HEK293 (cell line): ENCODE measurements around the gene PIF1.

Experiments used
- CTCF ChIA-PET: fragments of 350-600 bp; formaldehyde crosslinking; extraction: SDS; loops from one replicate; lab custom pipeline; 2021; ENCODE audit warnings: antibody characterized with exemption; lab: Yijun Ruan, JAX
- POLR2A ChIA-PET: fragments of 300-600 bp; formaldehyde crosslinking; extraction: SDS; loops from one replicate; lab custom pipeline; 2020; ENCODE audit warnings: antibody characterized with exemption, inconsistent platforms; lab: Yijun Ruan, JAX
- H3K27ac ChIP-seq: fragments of 200-500 bp; sonication (Bioruptor generic); 2 replicates; pipeline ENCODE4 v1.5.1; 2014; ENCODE audit warnings: low read depth, low read length, control low read depth, inconsistent platforms; ENCODE audit errors: extremely low read depth
- H3K36me3 ChIP-seq, 2 experiments: fragments of 200-500 bp in 1 of 2; sonication (Bioruptor generic) in 1 of 2; 1 replicate in 1 of 2; 2 replicates in 1 of 2; pipeline ENCODE4 v1.5.1; 2014 to 2017; ENCODE audit warnings: inconsistent platforms in 2 of 2, low read length in 2 of 2; ENCODE audit not compliant: control insufficient read depth in 2 of 2, insufficient read depth in 1 of 2
- H3K4me1 ChIP-seq: fragments of 200-500 bp; sonication (Bioruptor generic); 2 replicates; pipeline ENCODE4 v1.5.1; 2014; ENCODE audit warnings: mild to moderate bottlenecking, low read length, inconsistent platforms; ENCODE audit not compliant: control insufficient read depth, insufficient read depth
- H3K4me3 ChIP-seq: 2 replicates; pipeline ENCODE4 v1.5.1; 2011; ENCODE audit warnings: low read depth, mild to moderate bottlenecking, control low read depth, low read length, moderate library complexity
- H3K9me3 ChIP-seq: fragments of 200-500 bp; sonication (Bioruptor generic); 2 replicates; pipeline ENCODE4 v1.5.1; 2014; ENCODE audit warnings: low read depth, low read length, inconsistent platforms; ENCODE audit not compliant: control insufficient read depth, insufficient read depth
- BCL11A ChIP-seq: fragments of 450-650 bp; formaldehyde crosslinking; IDR thresholded peaks from 2 replicates; pipeline ENCODE4 v1.5.1; 2016; ENCODE audit warnings: low read depth, missing biosample characterization, missing genetic modification characterization
- HOXC10 ChIP-seq: sonication (generic); formaldehyde crosslinking; IDR thresholded peaks from 2 replicates; pipeline ENCODE4 v1.8.1; 2023; ENCODE audit warnings: mild to moderate bottlenecking, missing genetic modification reagents
- KLF8 ChIP-seq: fragments of 450-650 bp; formaldehyde crosslinking; IDR thresholded peaks from 2 replicates; pipeline ENCODE4 v1.5.1; 2016; ENCODE audit warnings: missing biosample characterization, missing genetic modification characterization
- MEIS1 ChIP-seq: sonication (generic); formaldehyde crosslinking; IDR thresholded peaks from 2 replicates; pipeline ENCODE4 v1.8.1; 2022; ENCODE audit warnings: missing genetic modification reagents, mild to moderate bottlenecking, borderline replicate concordance
- SETDB1 ChIP-seq: IDR thresholded peaks from one replicate; pipeline ENCODE4 v1.6.1; 2017; ENCODE audit warnings: mild to moderate bottlenecking, low read length, moderate library complexity, mixed read lengths; ENCODE audit not compliant: insufficient read length
- ZBTB17 ChIP-seq: fragments of 450-650 bp; formaldehyde crosslinking; IDR thresholded peaks from 2 replicates; pipeline ENCODE4 v1.5.1; 2016; ENCODE audit warnings: missing biosample characterization, missing genetic modification characterization
- ZBTB20 ChIP-seq: fragments of 450-650 bp; formaldehyde crosslinking; IDR thresholded peaks from 2 replicates; pipeline ENCODE4 v1.5.1; 2016; ENCODE audit warnings: missing biosample characterization, missing genetic modification characterization
- ZBTB8A ChIP-seq: fragments of 450-650 bp; formaldehyde crosslinking; IDR thresholded peaks from 2 replicates; pipeline ENCODE4 v1.5.1; 2016; ENCODE audit warnings: missing biosample characterization, missing genetic modification characterization
- ZFP3 ChIP-seq: fragments of 450-650 bp; formaldehyde crosslinking; IDR thresholded peaks from 2 replicates; pipeline ENCODE4 v1.5.1; 2016; ENCODE audit warnings: low read depth, missing biosample characterization, missing genetic modification characterization
- ZNF132 ChIP-seq: fragments of 450-650 bp; formaldehyde crosslinking; IDR thresholded peaks from 2 replicates; pipeline ENCODE4 v1.5.1; 2017; ENCODE audit warnings: missing biosample characterization, missing genetic modification characterization, borderline replicate concordance
- ZNF175 ChIP-seq: fragments of 450-650 bp; formaldehyde crosslinking; IDR thresholded peaks from 2 replicates; pipeline ENCODE4 v1.5.1; 2016; ENCODE audit warnings: missing biosample characterization, missing genetic modification characterization
- ZNF184 ChIP-seq: fragments of 450-650 bp; IDR thresholded peaks from 2 replicates; pipeline ENCODE4 v1.5.1; 2018; ENCODE audit warnings: missing biosample characterization, mild to moderate bottlenecking, missing genetic modification characterization
- ZNF211 ChIP-seq: fragments of 450-650 bp; formaldehyde crosslinking; IDR thresholded peaks from 2 replicates; pipeline ENCODE4 v1.5.1; 2016; ENCODE audit warnings: low read depth, missing biosample characterization, missing genetic modification characterization
- ZNF221 ChIP-seq: fragments of 450-650 bp; formaldehyde crosslinking; IDR thresholded peaks from 2 replicates; pipeline ENCODE4 v1.5.1; 2017; ENCODE audit warnings: missing biosample characterization, missing genetic modification characterization, borderline replicate concordance
- ZNF274 ChIP-seq, 2 experiments: fragments of 200-500 bp in 1 of 2; fragments of 450-650 bp in 1 of 2; sonication (Bioruptor generic) in 1 of 2; formaldehyde crosslinking in 1 of 2; IDR thresholded peaks; 2 replicates each; pipeline versions ENCODE4 v1.5.1 to v1.6.1; 2014 to 2016; ENCODE audit warnings: borderline replicate concordance in 1 of 2, inconsistent platforms in 1 of 2, low read length in 1 of 2, missing biosample characterization in 1 of 2, missing genetic modification characterization in 1 of 2
- ZNF37A ChIP-seq: fragments of 450-650 bp; IDR thresholded peaks from 2 replicates; pipeline ENCODE4 v1.5.1; 2018; ENCODE audit warnings: missing biosample characterization, missing genetic modification characterization
- ZNF423 ChIP-seq: fragments of 450-650 bp; formaldehyde crosslinking; IDR thresholded peaks from 2 replicates; pipeline ENCODE4 v1.5.1; 2016; ENCODE audit warnings: missing biosample characterization, missing genetic modification characterization
- ZNF473 ChIP-seq: fragments of 450-650 bp; formaldehyde crosslinking; IDR thresholded peaks from 2 replicates; pipeline ENCODE4 v1.5.1; 2017; ENCODE audit warnings: missing biosample characterization, missing genetic modification characterization
- ZNF549 ChIP-seq: fragments of 450-650 bp; IDR thresholded peaks from 2 replicates; pipeline ENCODE4 v1.5.1; 2018; ENCODE audit warnings: missing biosample characterization, missing genetic modification characterization, mild to moderate bottlenecking, inconsistent platforms, moderate library complexity
- ZNF624 ChIP-seq: fragments of 450-650 bp; formaldehyde crosslinking; IDR thresholded peaks from 2 replicates; pipeline ENCODE4 v1.5.1; 2017; ENCODE audit warnings: missing biosample characterization, missing genetic modification characterization
- ZNF629 ChIP-seq: fragments of 450-650 bp; formaldehyde crosslinking; IDR thresholded peaks from 2 replicates; pipeline ENCODE4 v1.5.1; 2017; ENCODE audit warnings: missing biosample characterization, missing genetic modification characterization
- ZNF670 ChIP-seq: fragments of 450-650 bp; formaldehyde crosslinking; IDR thresholded peaks from 2 replicates; pipeline ENCODE4 v1.5.1; 2016; ENCODE audit warnings: missing biosample characterization, missing genetic modification characterization, low read depth
- ZNF701 ChIP-seq: fragments of 450-650 bp; formaldehyde crosslinking; IDR thresholded peaks from 2 replicates; pipeline ENCODE4 v1.5.1; 2016; ENCODE audit warnings: missing biosample characterization, missing genetic modification characterization
- ZSCAN23 ChIP-seq: fragments of 450-650 bp; formaldehyde crosslinking; IDR thresholded peaks from 2 replicates; pipeline ENCODE4 v1.5.1; 2016; ENCODE audit warnings: missing biosample characterization, missing genetic modification characterization
- TF ChIP-seq, protein P1 (sequence below): fragments of 450-650 bp; formaldehyde crosslinking; IDR thresholded peaks from 2 replicates; pipeline ENCODE4 v1.5.1; 2016; ENCODE audit warnings: missing biosample characterization, missing genetic modification characterization, low read depth
- TF ChIP-seq, protein P2 (sequence below): fragments of 450-650 bp; formaldehyde crosslinking; IDR thresholded peaks from 2 replicates; pipeline ENCODE4 v1.5.1; 2016; ENCODE audit warnings: missing biosample characterization, missing genetic modification characterization
- TF ChIP-seq, protein P3 (sequence below): fragments of 450-650 bp; formaldehyde crosslinking; IDR thresholded peaks from 2 replicates; pipeline ENCODE4 v1.5.1; 2017; ENCODE audit warnings: missing biosample characterization, mild to moderate bottlenecking, missing genetic modification characterization, moderate library complexity
- TF ChIP-seq, protein P4 (sequence below): fragments of 450-650 bp; formaldehyde crosslinking; IDR thresholded peaks from 2 replicates; pipeline ENCODE4 v1.5.1; 2017; ENCODE audit warnings: missing biosample characterization, missing genetic modification characterization

Gene PIF1

DNA sequence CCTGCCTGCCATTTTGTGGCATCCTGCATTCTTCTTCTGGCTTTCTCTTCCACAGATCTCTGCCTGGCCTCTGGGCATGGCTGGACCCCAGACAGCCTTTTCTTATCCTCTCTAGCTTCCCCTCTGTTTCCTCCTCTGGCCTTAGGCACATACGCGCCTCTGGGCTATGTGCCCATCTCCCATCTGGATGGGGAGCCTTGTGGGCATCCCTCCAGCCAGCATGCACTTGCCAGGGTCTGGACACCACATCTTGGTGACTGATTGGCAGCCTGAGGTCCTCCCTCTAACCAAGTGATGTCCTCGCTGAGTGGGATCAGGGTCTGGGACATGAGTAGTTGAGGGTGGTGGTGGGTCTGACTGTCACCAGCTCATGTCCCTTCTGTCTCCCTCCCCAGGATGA lies 29.1 kb upstream of the PIF1 start (continued):
- no peak for TF ChIP-seq ZBTB8A (tag by site-specific recombination)
- no peak for TF ChIP-seq ZNF274 (IDR thresholded peaks at IDR 0.05; ENCODE audit: low read length)
- no peak for TF ChIP-seq ZNF274 (tag by site-specific recombination; IDR thresholded peaks at IDR 0.05; ENCODE audit: borderline replicate concordance)

DNA sequence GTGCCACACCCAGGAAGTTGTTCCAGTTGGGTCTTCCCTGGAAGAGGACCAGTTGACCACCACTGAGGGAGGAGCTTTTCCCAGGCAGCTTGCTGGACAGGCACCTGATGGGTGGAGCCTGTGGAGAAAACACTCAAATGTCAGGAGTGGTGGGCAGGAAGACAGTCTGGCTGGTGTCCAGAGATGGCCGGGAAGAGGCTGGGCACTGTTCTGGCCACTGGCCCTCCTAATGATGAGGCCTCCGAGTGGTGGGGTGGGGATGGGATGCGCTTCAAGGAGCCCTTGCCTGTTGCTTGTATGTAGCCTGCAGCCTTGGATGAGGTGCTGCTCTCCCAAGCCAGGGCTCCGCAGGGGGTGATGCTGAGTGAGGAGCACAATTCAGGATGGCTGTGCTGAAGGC lies 28.6 kb upstream of the PIF1 start:
- Histone ChIP-seq H3K4me3 (no peak overlapping the region), H3K27ac (no peak overlapping the region), H3K4me1 (no peaks in the 10 kb centered on the region; the same call in 1 of the 2 replicates), H3K36me3 (peaks cover 0 to 33% of the 10 kb centered on the region in 2 experiments; a peak in 2 of 3 replicates), H3K9me3 (no peaks in the 10 kb centered on the region)
- ChIA-PET POLR2A (no interaction called here), CTCF (no interaction called here)
- TF ChIP-seq ZNF132 (tag by site-specific recombination) (no peak), ZNF701 (tag by site-specific recombination) (no peak), ZNF211 (tag by site-specific recombination) (no peak), ZNF37A (tag by site-specific recombination) (no peak), BCL11A (tag by site-specific recombination) (no peak), KLF8 (tag by site-specific recombination) (no peak), ZBTB17 (no peak), MEIS1 (CRISPR knock-in tag) (no peak), HOXC10 (CRISPR knock-in tag) (no peak), ZNF473 (no peak), ZSCAN23 (tag by site-specific recombination) (no peak), ZFP3 (tag by site-specific recombination) (no peak), ZNF184 (tag by site-specific recombination) (no peak), ZNF629 (no peak), ZNF221 (tag by site-specific recombination) (no peak)
- TF ChIP-seq, protein P1, sequence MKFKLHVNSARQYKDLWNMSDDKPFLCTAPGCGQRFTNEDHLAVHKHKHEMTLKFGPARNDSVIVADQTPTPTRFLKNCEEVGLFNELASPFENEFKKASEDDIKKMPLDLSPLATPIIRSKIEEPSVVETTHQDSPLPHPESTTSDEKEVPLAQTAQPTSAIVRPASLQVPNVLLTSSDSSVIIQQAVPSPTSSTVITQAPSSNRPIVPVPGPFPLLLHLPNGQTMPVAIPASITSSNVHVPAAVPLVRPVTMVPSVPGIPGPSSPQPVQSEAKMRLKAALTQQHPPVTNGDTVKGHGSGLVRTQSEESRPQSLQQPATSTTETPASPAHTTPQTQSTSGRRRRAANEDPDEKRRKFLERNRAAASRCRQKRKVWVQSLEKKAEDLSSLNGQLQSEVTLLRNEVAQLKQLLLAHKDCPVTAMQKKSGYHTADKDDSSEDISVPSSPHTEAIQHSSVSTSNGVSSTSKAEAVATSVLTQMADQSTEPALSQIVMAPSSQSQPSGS (tag by site-specific recombination), result no peak
- TF ChIP-seq, protein P2, sequence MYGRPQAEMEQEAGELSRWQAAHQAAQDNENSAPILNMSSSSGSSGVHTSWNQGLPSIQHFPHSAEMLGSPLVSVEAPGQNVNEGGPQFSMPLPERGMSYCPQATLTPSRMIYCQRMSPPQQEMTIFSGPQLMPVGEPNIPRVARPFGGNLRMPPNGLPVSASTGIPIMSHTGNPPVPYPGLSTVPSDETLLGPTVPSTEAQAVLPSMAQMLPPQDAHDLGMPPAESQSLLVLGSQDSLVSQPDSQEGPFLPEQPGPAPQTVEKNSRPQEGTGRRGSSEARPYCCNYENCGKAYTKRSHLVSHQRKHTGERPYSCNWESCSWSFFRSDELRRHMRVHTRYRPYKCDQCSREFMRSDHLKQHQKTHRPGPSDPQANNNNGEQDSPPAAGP (tag by site-specific recombination), result no peak
- TF ChIP-seq, protein P3, sequence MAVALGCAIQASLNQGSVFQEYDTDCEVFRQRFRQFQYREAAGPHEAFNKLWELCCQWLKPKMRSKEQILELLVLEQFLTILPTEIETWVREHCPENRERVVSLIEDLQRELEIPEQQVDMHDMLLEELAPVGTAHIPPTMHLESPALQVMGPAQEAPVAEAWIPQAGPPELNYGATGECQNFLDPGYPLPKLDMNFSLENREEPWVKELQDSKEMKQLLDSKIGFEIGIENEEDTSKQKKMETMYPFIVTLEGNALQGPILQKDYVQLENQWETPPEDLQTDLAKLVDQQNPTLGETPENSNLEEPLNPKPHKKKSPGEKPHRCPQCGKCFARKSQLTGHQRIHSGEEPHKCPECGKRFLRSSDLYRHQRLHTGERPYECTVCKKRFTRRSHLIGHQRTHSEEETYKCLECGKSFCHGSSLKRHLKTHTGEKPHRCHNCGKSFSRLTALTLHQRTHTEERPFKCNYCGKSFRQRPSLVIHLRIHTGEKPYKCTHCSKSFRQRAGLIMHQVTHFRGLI (tag by site-specific recombination), result no peak

DNA sequence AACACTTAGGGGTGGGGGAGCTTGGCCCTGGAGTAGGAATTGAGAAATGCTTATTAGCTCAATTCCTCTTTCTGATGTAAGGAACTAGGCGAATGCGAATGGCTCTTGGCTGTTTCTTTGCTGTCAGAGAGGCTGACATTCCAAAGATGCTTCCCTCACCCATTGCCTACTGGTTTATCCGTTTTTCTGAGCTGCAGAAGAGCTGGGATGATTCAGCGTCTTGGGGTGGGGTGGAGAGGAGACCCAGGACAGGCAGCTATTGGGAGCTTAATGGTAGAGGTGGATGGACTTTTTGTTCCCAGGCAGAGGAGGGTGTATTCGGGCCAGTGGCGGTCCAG lies 26.0 kb upstream of the PIF1 start:
- no peak overlapping the region for H3K4me3 ChIP-seq
- no peaks in the 10 kb centered on the region; the same call in 1 of the 2 replicates for H3K4me1 ChIP-seq
- ChIA-PET CTCF (no interaction called here), POLR2A (no interaction called here)
- no peaks in the 10 kb centered on the region for H3K9me3 ChIP-seq
- no peak overlapping the region for H3K27ac ChIP-seq
- peaks cover 0 to 35% of the 10 kb centered on the region in 2 experiments; a peak in 2 of 3 replicates for H3K36me3 ChIP-seq
- TF ChIP-seq ZNF175 (tag by site-specific recombination) (no peak), ZNF549 (tag by site-specific recombination) (no peak), ZNF624 (no peak), ZBTB20 (no peak), SETDB1 (no peak), ZNF670 (tag by site-specific recombination) (no peak), ZNF629 (no peak), ZNF37A (tag by site-specific recombination) (no peak), ZNF423 (tag by site-specific recombination) (no peak)
- TF ChIP-seq, protein P4, sequence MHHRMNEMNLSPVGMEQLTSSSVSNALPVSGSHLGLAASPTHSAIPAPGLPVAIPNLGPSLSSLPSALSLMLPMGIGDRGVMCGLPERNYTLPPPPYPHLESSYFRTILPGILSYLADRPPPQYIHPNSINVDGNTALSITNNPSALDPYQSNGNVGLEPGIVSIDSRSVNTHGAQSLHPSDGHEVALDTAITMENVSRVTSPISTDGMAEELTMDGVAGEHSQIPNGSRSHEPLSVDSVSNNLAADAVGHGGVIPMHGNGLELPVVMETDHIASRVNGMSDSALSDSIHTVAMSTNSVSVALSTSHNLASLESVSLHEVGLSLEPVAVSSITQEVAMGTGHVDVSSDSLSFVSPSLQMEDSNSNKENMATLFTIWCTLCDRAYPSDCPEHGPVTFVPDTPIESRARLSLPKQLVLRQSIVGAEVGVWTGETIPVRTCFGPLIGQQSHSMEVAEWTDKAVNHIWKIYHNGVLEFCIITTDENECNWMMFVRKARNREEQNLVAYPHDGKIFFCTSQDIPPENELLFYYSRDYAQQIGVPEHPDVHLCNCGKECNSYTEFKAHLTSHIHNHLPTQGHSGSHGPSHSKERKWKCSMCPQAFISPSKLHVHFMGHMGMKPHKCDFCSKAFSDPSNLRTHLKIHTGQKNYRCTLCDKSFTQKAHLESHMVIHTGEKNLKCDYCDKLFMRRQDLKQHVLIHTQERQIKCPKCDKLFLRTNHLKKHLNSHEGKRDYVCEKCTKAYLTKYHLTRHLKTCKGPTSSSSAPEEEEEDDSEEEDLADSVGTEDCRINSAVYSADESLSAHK (tag by site-specific recombination), result no peak
